ENCODE data around the gene TMEM135.

The TMEM135 gene

DNA sequence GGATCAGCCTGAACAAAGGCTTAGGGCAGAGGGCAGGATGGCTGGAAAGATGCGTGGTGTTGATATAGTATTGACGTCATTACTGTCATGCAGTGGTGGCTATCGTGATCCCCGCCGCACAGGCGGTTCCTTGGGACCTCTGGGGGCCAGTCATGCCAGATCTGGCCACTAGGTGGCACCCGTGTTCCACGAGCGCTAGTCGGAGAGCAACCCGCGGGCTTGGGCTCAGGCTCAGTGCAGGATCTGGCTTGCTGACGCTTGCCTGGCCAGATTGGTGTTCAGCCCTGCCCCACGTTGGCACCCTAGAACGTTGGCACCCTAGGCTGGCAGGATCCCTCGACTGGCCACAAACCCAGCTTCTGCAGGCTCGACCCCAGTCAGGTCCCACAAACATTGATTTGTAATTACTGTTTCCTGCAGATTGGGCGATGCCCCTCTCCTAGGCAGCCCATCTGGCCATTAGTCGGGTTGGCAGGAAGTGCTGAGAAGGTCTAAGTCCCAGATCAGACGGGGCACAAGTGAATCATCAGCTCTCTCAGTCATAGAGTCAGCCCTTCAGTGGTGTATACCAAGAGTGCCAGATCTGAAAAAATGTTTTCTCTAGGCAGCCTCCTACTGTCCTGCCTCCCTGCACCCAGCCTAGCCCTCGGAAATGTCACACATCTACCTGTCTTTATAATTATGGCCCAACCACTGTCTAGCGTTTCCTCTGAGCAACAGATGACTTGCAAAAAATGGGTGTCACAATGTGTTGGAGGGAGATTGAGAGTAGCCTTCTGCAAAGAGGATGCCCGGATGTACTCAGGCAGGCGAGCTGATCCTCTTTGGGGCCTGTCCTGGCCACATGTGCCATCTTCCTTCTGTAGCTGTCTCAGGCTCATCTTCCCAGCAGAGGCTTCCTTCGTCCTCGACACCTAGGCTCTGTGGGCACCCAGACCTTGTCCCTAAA lies 315.3 kb downstream of the TMEM135 start:
- peak; percentile 18 for DNase-seq (ENCODE audit: low read depth, low spot score)

DNA sequence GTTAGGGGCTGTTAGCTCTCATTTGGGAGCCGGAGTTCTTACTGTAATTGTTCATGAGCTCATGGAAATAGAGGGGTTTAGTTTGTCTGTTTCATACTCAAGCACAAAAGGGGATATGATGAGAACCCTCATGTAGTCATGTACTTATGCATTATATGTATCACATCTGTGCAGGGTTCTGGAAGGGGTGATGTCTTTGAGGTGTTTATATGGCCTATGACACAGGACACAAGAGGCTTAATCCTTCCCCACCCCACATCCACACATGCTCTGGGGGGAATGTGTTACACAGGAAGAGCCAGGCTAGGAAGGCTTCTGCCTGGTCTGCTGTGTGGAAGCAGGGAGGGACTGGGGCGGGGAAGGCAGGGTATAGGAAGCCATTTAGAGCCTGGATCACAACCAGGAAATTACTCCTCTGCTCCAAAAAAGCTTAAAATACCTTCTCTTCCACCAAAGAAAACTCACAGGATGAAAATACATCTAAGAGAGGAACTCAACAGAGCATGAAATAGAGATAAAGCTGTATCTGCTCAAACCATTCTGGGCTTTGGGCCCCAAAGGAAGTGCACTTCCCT lies 316.1 kb downstream of the TMEM135 start:
- DNase-seq (ENCODE audit: low read depth, low spot score): no peak

DNA sequence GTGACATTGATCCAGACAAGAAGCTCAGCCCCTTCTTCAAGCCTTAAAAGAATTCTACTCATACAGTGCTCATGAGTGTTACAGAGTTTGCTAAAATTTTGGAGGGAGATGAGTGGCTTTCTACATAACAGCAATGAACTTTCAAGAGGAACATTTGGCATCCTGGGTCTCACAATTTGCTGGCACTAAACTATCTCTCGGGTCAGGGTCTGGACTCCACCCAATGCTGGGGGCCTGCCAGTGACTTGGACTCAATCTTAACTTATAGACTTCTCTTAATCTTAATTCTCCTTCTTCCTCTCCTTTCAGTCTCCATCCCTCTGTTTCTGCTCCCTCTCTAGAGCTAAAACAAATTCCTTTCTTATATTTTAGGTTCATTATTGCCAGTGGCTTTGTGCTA lies 317.9 kb downstream of the TMEM135 start:
- DNase-seq (ENCODE audit: low read depth, low spot score): no peak

DNA sequence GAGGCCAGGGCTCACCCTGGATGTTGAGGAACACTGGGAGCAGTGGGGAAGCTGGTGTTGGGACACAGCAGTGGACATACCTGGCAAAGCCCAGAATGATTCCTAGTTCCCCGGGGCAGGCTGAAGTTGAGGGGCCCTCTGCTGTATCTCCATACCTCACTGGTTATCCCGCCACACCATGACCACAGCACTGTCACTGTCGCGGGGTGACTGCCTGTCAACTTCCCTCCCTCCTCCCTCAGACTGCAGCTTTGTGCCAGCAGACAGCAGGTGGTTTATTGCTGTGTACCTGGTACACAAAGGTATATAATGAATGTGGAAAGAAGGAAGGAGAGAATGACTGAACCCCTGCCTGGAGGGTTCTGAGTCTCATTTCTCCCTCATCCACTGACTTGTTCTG lies 318.7 kb downstream of the TMEM135 start:
- DNase-seq (ENCODE audit: low read depth, low spot score): no peak

DNA sequence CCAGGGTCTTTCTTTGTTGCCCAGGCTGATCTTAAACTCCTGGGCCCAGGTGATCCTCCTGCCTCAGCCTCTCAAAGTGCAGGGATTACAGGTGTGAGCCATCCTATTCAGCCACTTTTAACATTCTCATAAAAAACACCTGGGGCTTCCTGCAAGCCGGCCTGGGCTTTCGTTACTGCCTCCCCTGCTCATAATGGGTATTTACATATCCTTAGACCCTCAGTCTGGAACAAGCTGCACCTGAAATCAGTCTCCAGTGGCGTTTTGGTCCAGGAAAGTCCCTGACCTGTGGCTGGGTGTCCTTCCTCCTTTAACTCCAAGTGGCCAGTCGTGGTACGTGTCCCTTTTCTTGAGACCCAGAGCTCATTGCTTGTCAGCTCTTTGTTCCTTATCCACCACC lies 320.7 kb downstream of the TMEM135 start:
- no peak for DNase-seq (ENCODE audit: low read depth, low spot score)

DNA sequence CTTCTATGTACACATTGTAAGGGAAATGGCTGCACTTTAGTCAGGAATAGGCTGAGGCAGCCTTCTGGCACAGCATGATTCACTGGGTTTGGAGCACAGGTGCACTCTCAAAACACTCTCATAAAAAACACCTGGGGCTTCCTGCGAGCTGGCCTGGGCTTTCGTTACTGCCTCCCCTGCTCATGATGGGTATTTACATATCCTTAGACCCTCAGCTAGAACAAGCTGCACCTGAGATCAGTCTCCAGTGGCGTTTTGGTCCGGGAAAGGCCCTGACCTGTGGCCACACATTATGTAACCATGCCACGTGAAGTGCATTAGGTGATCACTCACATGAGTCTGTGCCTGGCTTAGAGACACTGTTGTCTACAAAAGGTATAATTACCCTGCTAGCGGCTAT lies 321.7 kb downstream of the TMEM135 start:
- DNase-seq (ENCODE audit: low read depth, low spot score): no peak

- no peak for DNase-seq (ENCODE audit: low read depth, low spot score)
These were observed 324.2 kb downstream of the TMEM135 start for GRCh38 chr11:87361891-87362290.

DNA sequence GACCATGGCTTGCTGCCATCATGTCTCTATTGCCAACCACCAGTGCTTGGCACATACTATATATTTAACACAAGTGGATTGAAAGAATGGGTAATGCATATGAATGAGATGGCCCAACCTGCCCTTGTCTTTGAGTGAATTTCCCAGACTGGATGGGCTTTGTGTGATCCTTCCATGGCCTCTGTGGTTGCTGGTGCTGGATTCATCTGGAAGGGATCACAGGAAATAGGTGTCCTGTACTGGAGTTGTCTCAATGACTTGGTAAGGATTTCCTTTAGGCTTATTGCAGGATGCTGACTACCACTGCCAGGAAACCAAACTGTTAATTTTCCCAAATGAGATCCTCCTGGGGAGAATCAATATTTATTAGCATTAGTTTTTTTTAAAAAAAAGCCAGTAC lies 328.6 kb downstream of the TMEM135 start:
- no peak for DNase-seq (ENCODE audit: low read depth, low spot score)

- DNase-seq (ENCODE audit: low read depth, low spot score): no peak
These were observed 329.1 kb downstream of the TMEM135 start for GRCh38 chr11:87366763-87367405.

DNA sequence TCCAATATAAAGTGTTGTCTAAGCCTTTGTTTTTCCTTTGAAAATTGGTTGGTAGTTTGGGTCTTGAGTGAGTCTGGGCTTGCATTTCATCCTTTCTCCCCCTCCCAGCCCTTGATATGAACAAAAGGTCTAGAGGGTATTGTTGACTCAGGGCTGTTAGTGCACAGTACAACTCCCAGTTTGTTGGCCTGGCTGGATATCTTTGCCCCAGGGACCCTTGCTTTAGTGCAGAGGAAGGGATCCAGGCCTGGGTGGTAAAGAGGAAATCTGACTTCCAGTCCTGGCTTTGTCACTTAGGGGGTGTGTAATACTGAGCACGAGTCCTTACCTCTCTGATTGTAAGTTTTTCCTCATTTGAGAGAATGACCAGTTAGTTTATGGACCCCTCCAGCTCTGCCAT lies 330.4 kb downstream of the TMEM135 start:
- DNase-seq (ENCODE audit: low read depth, low spot score): no peak

DNA sequence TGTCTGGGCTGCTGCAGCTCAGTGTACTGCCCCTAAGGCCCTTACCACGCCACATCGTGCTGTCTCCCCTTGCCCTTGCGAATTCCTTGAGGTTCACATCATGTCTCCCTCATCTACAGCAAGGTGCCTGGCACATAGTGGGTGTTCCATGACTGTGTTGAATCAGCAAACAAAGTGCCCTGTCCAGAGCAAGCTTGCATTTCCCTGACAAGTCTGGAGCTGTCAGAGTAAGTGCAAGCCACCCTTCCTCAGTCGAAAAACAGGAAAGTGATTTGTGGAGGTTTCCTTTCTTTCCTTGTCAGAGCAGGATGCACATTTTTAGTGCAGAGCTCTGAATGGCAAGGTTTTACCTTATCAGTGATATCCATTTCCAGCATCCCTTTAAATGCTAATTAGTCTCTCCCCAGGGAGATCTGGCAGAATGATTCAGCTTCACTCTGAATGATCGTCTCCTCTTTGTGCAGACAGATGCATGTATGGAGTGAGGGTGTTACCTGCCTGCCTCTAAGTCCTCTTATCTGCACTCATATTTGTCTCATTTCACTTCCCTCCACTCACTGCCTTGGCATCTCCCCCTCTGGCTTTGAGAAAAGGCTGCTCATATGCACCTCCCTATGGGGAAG lies 331.2 kb downstream of the TMEM135 start:
- DNase-seq (ENCODE audit: low read depth, low spot score): no peak

- DNase-seq (ENCODE audit: low read depth, low spot score): no peak
These were observed 332.2 kb downstream of the TMEM135 start for GRCh38 chr11:87369888-87370287.

GRCh38 chr11:87372065-87372464 lies 334.3 kb downstream of the TMEM135 start:
- DNase-seq (ENCODE audit: low read depth, low spot score): no peak

All from smooth muscle cell of the brain vasculature (primary cell).